NCI-H510A (cell line): ENCODE data around the gene TLL1.

ENCODE experiments used
- DNase-seq: peaks from one replicate; lab custom pipeline; 2025; lab: John Stamatoyannopoulos, UW

Gene TLL1

GRCh38 chr4:165872461-165873297, at the start of gene TLL1:
TLL1 (plus strand) TSS chr4:165873237; CDS start chr4:165873905, 668 bp downstream.
- DNase-seq, result peak; percentile 8

- DNase-seq, result no peak
Measured at GRCh38 chr4:165826166-165826565, 46.9 kb upstream of the TLL1 start.

DNA sequence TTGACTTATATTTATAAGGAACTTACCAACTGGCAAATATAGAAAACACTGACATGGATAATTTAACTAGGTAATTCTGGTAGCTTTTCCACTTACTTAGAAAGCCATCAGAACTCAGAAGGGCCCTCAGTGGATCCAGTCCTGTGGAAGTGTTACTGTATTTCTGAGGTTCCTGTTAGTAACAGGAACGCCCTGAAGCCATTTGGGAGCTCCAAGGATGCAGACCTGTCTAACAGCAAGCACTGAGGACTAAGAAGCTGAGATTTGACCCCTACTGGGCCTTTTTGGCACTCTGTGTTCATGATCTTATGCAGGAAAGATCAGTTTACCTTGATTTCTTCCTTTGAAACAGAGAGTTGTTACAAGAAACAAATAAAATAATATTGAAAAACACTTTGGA, 46.0 kb upstream of the TLL1 start:
- DNase-seq, result no peak

- DNase-seq, result no peak
Measured at GRCh38 chr4:165828928-165829327, 44.1 kb upstream of the TLL1 start.

DNA sequence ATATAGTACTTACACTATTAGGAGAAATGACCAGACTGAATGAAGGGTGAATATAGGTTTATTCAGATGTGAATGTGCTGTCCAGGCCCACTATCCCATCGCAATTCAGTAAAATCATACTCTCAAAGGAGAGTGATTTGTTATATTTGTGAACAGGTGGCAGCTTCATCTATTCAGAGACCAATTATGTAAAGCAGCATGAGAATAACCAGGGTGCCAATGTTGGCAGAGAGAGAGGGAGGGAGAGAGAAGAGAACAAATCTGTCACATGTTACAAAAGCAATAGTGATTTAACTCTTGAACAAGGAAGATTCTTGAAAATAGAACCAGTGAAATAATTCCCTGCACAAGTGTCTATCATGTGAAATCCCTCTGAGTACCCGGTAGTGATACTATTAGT, 38.9 kb upstream of the TLL1 start:
- DNase-seq, result no peak

DNA sequence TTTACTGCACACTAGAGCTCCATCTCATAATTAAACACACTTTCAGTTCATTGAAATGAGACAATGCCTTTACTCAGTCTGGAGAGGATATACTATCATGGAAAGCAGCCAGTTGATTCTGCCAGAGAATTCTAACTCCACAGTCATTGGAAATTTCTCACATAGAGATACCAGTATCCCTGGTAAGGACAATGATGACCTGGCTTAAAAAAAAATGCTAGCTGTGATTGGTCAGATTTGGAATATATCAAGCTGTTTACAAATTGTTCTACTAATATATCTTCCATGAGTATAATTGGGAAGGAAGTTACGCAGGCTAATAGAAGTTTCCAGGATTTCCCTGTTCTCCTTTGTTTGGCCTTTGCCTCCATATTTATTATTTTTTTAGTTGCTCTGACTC, 34.5 kb upstream of the TLL1 start:
- no peak for DNase-seq

DNA sequence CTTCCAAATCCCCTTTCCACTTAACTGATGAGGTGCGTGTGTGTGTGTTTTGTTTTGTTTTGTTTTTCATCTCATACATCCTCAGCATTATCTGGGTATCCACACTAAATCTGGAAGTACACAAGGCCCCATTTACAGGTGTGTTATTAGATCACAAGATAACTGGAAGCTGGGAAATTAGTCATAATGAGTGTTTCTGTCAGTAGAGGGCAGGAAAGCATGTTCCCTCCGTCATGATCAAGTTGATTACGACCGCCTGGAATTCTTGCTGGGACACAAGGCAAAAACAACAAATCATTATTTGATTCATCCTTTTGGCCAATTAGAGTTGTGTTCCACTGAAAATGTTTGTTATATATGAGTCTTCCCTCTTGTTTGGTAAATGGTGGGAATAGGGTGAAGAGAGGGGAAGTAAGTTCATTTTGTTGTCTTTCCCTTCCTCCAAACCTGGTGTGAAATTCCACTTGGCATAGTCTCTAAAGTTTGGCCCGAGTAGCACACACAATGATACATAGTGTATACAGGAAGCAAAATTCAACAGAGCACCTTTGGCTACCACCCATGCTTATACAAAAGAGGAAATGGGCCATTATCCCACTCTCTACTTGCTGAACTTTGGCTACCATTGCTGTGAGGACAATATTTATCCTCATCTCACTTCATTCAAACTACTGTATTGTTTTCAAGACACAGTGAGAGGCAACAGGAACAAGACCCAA, 33.3 kb upstream of the TLL1 start:
- no peak for DNase-seq

DNA sequence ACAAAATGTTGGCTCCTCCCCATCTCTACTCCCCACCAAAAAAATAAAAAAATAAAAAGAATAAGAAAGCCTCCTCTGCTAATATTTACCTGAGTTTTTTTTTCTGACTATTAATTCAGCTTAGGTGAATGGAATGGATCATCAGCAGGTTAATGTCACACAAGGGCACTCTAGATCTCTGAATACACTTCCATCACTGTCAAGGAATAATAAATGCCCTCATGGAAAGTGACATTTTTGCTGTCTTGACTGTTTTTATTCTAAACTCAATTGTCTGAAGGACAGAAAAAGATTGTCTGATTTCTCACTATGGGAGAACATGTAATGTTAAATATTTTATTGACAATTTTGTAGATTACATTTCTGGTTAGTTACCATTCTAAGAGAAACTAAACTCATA, 30.4 kb upstream of the TLL1 start:
- DNase-seq, result no peak

- DNase-seq, result no peak
Measured at GRCh38 chr4:165844161-165844560, 28.9 kb upstream of the TLL1 start.

DNA sequence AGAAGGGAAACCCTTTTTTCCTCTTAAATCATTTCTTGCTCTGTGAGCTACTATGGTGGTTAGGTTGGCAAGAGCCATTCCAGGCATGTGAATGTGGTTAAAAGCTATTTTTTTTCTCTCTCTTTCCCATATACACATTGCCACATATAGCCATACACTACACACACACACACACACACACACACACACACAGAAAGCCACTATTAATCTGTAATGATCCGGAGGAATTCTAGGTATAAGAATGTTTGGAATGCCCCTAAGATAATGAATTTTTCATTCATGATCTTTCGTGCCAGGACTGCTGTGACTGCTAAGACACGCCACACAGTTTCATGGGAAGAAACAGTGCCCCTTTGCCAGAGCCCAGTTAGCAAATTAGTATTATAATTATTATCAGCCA, 21.8 kb upstream of the TLL1 start:
- DNase-seq, result no peak

DNA sequence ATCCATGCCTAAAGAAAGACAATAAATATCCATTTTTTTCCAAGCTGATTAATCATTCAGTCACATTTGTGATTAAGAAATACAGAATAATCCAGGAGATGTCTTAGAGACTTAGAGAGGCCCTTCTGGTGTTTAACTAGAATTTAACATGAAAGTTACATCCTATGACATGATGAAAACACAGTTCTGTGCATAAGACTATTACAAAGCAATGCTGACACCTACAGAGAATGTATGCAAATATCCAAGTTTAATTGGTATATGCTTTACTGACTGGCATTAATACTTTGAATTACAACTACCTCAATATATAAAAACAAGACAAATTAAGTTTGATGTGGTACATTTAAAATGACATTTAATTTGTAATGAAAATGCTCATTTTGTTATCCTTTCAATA, 17.8 kb upstream of the TLL1 start:
- DNase-seq, result no peak

DNA sequence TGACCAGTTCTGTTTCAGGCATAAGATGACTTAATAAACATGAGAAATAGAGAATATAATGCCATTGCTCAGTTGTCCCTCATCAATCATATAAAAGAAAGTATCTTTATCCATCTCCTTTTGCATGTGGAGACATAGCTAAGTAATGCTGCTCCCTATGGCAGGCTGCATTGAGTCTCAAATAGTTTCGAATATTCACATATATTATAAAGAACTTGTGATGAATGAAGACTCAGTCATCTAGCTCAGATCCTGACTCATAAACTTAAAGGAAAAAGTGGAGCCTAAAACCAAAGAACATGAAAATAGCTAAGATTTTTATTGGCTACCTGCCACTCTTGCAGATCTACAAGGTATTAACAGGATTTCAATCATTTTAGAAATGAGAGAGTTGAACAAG, 11.7 kb upstream of the TLL1 start:
- DNase-seq, result no peak

- DNase-seq, result no peak
Measured at GRCh38 chr4:165864271-165864670, 8.8 kb upstream of the TLL1 start.

GRCh38 chr4:165866019-165866650, 6.9 kb upstream of the TLL1 start:
- no peak for DNase-seq

- DNase-seq, result no peak
Measured at GRCh38 chr4:165867961-165868360, 5.1 kb upstream of the TLL1 start.

GRCh38 chr4:165873298-165874071, 448 bp downstream of the TLL1 start:
- DNase-seq, result no peak

- DNase-seq, result no peak
Measured at GRCh38 chr4:165874072-165874790, 1.2 kb downstream of the TLL1 start.

DNA sequence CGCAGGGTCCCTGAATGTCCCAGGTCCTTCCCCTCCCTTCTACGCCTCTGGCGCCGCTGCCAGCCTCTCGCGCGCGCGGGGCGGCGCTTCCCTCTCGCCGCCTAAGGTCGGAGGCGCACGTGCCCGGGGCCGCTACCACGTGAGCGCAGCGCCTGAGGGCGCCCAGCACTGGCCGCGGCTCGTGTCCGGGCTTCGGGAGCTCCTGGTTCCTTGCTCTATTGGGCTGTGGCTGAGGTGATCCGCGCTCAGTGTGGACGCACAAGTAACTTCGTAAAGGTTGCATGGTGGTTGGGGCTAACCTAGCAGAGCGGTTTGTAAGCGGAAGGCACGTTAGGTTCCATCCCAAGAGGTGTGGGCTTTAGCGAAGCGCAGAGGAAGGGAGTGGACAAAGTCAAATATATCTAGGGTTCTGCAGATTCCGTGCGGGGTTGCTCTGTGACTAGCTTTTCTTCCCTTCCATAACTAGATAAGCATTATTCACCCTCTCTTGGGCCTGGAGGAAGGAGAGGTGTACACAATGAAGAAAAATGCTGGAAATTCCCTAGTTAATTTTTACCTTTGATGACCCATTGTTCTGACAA, 1.8 kb downstream of the TLL1 start:
- DNase-seq, result peak; percentile 35

DNA sequence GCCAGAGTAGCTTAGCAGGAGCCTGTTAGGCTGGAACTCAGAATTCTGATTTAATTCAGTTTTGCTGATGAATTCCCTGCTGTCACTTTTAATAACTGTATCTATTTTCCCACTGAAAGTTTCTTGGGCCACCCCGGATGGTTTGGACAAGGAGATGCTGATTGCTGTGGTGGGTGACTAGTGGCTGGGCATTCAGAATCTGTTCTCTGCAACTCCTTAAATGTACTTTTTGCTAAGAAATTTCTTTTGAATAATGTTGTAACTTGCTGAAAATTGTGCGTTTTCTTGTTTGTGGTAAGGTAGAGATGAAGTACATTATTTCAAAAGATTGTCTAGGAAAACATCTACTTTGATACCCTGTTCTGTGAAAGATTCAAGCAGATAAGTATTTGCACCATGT, 2.4 kb downstream of the TLL1 start:
- no peak for DNase-seq

- DNase-seq, result no peak
Measured at GRCh38 chr4:165877286-165877685, 4.2 kb downstream of the TLL1 start.

DNA sequence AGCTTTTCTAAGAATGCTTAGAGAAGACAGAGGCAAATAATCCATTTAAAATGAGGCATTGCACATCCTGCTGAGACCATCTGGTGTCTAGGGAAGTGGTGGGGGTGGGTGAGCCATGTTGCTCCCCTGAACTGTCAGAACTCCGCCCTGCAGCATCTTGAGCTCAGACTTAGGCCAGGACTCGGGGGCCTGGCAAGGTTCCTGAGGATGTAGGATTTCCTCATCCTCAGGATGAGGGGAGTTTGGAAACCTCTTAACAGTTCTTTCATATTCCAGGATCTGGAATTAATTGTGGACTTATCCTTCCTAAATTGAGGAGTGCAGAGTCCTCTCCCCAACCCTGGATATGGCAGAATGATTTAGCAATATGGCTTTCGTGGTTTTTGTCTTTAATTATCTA, 6.6 kb downstream of the TLL1 start:
- DNase-seq, result no peak
